Keratinocyte (primary cell): ENCODE measurements around the gene PRKAR1B. TPM values are rescaled to one million over a fixed set of nuclear protein-coding genes. Genes with fewer than 3 reads are reported as not detected.

Experiments
- DNase-seq: peaks from one replicate; pipeline ENCODE4 v3.0.0-alpha.2; 2011; ENCODE audit warnings: low read depth, missing footprints, low spot score
- FAIRE-seq: peaks from 2 replicates; lab custom pipeline; 2011; peaks lifted over from hg19 to GRCh38; lab: Jason Lieb, UNC
- H2AFZ ChIP-seq: 2 replicates; pipeline ENCODE4 v1.6.0; 2012; ENCODE audit warnings: low read length, control low read depth, inconsistent platforms; ENCODE audit not compliant: control insufficient read depth
- H3K27ac ChIP-seq: 2 replicates; pipeline ENCODE4 v1.5.1; 2011; ENCODE audit warnings: low read length; ENCODE audit not compliant: control insufficient read depth, insufficient read depth
- H3K27me3 ChIP-seq: 3 replicates; pipeline ENCODE4 v1.6.0; 2011; ENCODE audit warnings: low read length; ENCODE audit not compliant: control insufficient read depth, insufficient read depth; ENCODE audit errors: extremely low read depth
- H3K36me3 ChIP-seq, 2 experiments: 2 replicates in 1 of 2; 3 replicates in 1 of 2; pipeline ENCODE4 v1.5.1; 2011; ENCODE audit warnings: low read length in 2 of 2, mild to moderate bottlenecking in 1 of 2; ENCODE audit not compliant: control insufficient read depth in 2 of 2, insufficient read depth in 2 of 2; ENCODE audit errors: extremely low read depth in 1 of 2
- H3K4me1 ChIP-seq: 3 replicates; pipeline ENCODE4 v1.5.1; 2011; ENCODE audit warnings: low read length; ENCODE audit not compliant: control insufficient read depth, insufficient read depth; ENCODE audit errors: extremely low read depth
- H3K4me2 ChIP-seq: 3 replicates; pipeline ENCODE4 v1.6.0; 2011; ENCODE audit warnings: low read depth, low read length; ENCODE audit not compliant: control insufficient read depth, insufficient read depth; ENCODE audit errors: extremely low read depth
- H3K4me3 ChIP-seq, 3 experiments: fragments of 200-600 bp in 1 of 3; sonication (generic) in 1 of 3; 2 replicates in 2 of 3; 3 replicates in 1 of 3; pipeline ENCODE4 v1.5.1; 2011 to 2016; ENCODE audit warnings: low read length in 3 of 3, mild to moderate bottlenecking in 3 of 3, control low read depth in 2 of 3, inconsistent platforms in 1 of 3, low read depth in 1 of 3, mixed read lengths in 1 of 3, mixed run types in 1 of 3, moderate library complexity in 1 of 3; ENCODE audit not compliant: control insufficient read depth in 2 of 3, insufficient read depth in 2 of 3; ENCODE audit errors: extremely low read depth in 1 of 3
- H3K79me2 ChIP-seq: 2 replicates; pipeline ENCODE4 v1.6.0; 2012; ENCODE audit warnings: low read length; ENCODE audit not compliant: control insufficient read depth, insufficient read depth
- H3K9ac ChIP-seq: 3 replicates; pipeline ENCODE4 v1.6.0; 2011; ENCODE audit warnings: low read length; ENCODE audit not compliant: control insufficient read depth, insufficient read depth; ENCODE audit errors: extremely low read depth
- H3K9me1 ChIP-seq: 3 replicates; pipeline ENCODE4 v1.6.0; 2011; ENCODE audit warnings: low read length; ENCODE audit not compliant: control insufficient read depth, insufficient read depth; ENCODE audit errors: extremely low read depth
- H3K9me3 ChIP-seq: 2 replicates; pipeline ENCODE4 v1.5.1; 2012; ENCODE audit warnings: low read depth, low read length; ENCODE audit not compliant: control insufficient read depth
- H4K20me1 ChIP-seq: 3 replicates; pipeline ENCODE4 v1.6.0; 2011; ENCODE audit warnings: low read length; ENCODE audit not compliant: control insufficient read depth, insufficient read depth; ENCODE audit errors: extremely low read depth
- EZH2 ChIP-seq: IDR thresholded peaks from one replicate; pipeline ENCODE4 v1.6.1; 2012; ENCODE audit warnings: inconsistent platforms, mild to moderate bottlenecking, low read length, moderate library complexity
- dilution Hi-C: fragments of 300-500 bp; cut with MboI; formaldehyde crosslinking; loops from one replicate; pipeline ENCODE4 v1.7.0; 2020; ENCODE audit warnings: low sequenced_read_pairs; ENCODE audit not compliant: extremely low pct_ligation_motif_present
- polyA plus RNA-seq, 5 experiments: library from polyadenylated mRNA; depleted of rRNA in 3 of 5; stranded (reverse) in 3 of 5; stranded (forward) in 1 of 5; unstranded in 1 of 5; fragments of >200 nt; gene quantifications; 1 replicate in 1 of 5; 2 replicates in 3 of 5; 3 replicates in 1 of 5; pipeline versions ENCODE4 v1.2.1 to v1.2.3, GENCODE V29; 2011 to 2012; ENCODE audit warnings: missing spikeins in 2 of 5, low read depth in 1 of 5, low replicate concordance in 1 of 5
- TF ChIP-seq, protein P1 (sequence below), 3 experiments: IDR thresholded peaks in 1 of 3; conservative IDR thresholded peaks in 1 of 3; optimal IDR thresholded peaks in 1 of 3; 2 replicates in 2 of 3; 3 replicates in 1 of 3; pipeline versions ENCODE3 to v1.5.1; 2011; ENCODE audit warnings: low read length in 3 of 3, mild to moderate bottlenecking in 3 of 3, moderate library complexity in 2 of 3, control low read depth in 1 of 3, inconsistent platforms in 1 of 3; ENCODE audit not compliant: insufficient read depth in 2 of 3; ENCODE audit errors: extremely low read depth in 1 of 3

PRKAR1B gene
- polyA plus RNA-seq, 1 donor (not counting 4 experiments of a cell fraction or from before 2014, with no cell fraction given), result 10.8 TPM

DNA sequence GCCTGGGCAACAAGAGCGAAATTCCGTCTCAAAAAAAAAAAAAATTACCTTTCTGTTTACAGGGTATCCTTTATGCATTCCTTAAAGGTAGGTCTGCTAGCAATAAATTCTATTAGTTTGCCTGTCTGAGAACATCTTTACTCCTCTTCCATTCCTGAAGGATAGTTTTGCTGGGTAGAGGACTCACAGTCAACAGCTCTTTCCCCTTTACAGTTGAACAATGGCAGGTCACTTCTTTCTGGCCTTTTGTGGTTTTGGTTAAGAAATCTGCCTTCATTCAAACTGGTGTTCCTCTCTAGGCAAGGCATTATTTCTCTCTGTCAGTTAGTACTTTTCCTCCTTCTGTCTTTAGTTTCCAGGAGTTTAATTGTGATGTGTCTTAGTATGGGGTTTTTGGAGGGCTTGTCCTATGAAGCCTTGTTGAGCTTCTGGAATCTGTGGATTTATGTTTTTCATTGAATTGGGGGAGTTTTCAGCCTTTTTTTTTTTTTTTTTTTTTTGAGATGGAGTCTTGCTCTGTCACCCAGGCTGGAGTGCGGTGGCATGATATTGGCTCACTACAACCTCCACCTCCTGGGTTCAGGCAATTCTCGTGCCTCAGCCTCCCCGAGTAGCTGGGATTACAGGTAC lies 5.3 kb downstream of the PRKAR1B start:
- peaks cover 3% of the 10 kb centered on the region for H3K79me2 ChIP-seq
- peaks cover 2 to 7% of the 10 kb centered on the region in 2 experiments for H3K36me3 ChIP-seq
- no peak for TF ChIP-seq EZH2
- TF ChIP-seq, protein P1, sequence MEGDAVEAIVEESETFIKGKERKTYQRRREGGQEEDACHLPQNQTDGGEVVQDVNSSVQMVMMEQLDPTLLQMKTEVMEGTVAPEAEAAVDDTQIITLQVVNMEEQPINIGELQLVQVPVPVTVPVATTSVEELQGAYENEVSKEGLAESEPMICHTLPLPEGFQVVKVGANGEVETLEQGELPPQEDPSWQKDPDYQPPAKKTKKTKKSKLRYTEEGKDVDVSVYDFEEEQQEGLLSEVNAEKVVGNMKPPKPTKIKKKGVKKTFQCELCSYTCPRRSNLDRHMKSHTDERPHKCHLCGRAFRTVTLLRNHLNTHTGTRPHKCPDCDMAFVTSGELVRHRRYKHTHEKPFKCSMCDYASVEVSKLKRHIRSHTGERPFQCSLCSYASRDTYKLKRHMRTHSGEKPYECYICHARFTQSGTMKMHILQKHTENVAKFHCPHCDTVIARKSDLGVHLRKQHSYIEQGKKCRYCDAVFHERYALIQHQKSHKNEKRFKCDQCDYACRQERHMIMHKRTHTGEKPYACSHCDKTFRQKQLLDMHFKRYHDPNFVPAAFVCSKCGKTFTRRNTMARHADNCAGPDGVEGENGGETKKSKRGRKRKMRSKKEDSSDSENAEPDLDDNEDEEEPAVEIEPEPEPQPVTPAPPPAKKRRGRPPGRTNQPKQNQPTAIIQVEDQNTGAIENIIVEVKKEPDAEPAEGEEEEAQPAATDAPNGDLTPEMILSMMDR (optimal IDR thresholded peaks at IDR 0.05 in 1 of 3, IDR thresholded peaks at IDR 0.05 in 1 of 3, conservative IDR thresholded peaks at IDR 0.05 in 1 of 3; ENCODE audit: extremely low read depth in 1 of 3, insufficient read depth in 2 of 3, low read length in 3 of 3), result no peak
- H3K4me2 ChIP-seq, result no peak overlapping the region
- no peak overlapping the region for H3K27ac ChIP-seq
- H3K27me3 ChIP-seq, result no peaks in the 10 kb centered on the region
- H2AFZ ChIP-seq, result no peak overlapping the region
- no peak for FAIRE-seq
- H3K4me1 ChIP-seq, result peaks cover 12% of the 10 kb centered on the region
- H3K4me3 ChIP-seq, result no peak overlapping the region
- no peaks in the 10 kb centered on the region for H3K9me1 ChIP-seq
- no peak overlapping the region for H3K9ac ChIP-seq
- no peak for DNase-seq
- dilution Hi-C loops, result no loop called here
- no peaks in the 10 kb centered on the region for H4K20me1 ChIP-seq
- peaks cover 8% of the 10 kb centered on the region for H3K9me3 ChIP-seq

DNA sequence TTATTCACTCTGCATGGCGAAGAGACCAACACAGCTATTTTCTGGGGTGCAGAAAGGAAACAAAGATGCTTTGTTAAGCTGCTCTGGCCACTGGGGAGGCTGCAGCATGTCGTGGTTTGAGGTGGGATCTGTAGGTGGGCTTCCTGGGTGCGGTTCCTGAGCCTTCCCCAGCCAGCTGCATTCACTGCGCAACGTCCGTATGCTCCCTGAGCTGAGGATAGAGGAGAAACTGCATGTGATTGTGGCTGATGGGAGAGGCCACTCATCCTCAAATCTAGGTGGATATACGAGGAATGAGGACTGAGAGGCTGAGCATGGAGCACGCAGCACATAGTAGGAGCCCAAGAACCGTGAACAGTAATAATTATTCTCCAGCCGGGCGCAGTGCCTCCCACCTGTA lies 10.4 kb downstream of the PRKAR1B start:
- no peaks in the 10 kb centered on the region for H3K4me1 ChIP-seq
- H3K4me2 ChIP-seq, result no peak overlapping the region
- H4K20me1 ChIP-seq, result peaks cover 3% of the 10 kb centered on the region
- H3K27me3 ChIP-seq, result peaks cover 5% of the 10 kb centered on the region
- FAIRE-seq, result no peak
- no peak overlapping the region for H3K27ac ChIP-seq
- H3K36me3 ChIP-seq, result peaks cover 0 to 2% of the 10 kb centered on the region in 2 experiments
- no peak overlapping the region for H3K9ac ChIP-seq
- no peaks in the 10 kb centered on the region for H3K79me2 ChIP-seq
- no peak overlapping the region for H2AFZ ChIP-seq
- peaks cover 2% of the 10 kb centered on the region for H3K9me3 ChIP-seq
- H3K9me1 ChIP-seq, result no peaks in the 10 kb centered on the region
- no peak overlapping the region for H3K4me3 ChIP-seq
- no peak for DNase-seq
- dilution Hi-C loops, result no loop called here
- TF ChIP-seq, protein P1 (optimal IDR thresholded peaks at IDR 0.05 in 1 of 3, IDR thresholded peaks at IDR 0.05 in 1 of 3, conservative IDR thresholded peaks at IDR 0.05 in 1 of 3; ENCODE audit: extremely low read depth in 1 of 3, insufficient read depth in 2 of 3, low read length in 3 of 3), result no peak
- no peak for TF ChIP-seq EZH2
